Body of pancreas (tissue), 4 donors: Measurements from ENCODE around the gene FAM177A1. TPM values are rescaled to one million over a fixed set of nuclear protein-coding genes. Genes with fewer than 3 reads are reported as not detected.

ENCODE experiments used
- ATAC-seq: fragments of 150-250 bp; one replicate; pipeline ENCODE4 v1.9.1; 2016
- DNase-seq, 4 donors: peaks; one replicate each; pipeline ENCODE4 v3.0.0-alpha.2; 2019
- H3K27ac ChIP-seq, 4 donors: fragments of 200-600 bp; sonication (generic); 1 replicate in 3 of 4; 2 replicates in 1 of 4; pipeline versions ENCODE4 v1.5.1 to v1.6.1; 2016 to 2019; ENCODE audit warnings: mild to moderate bottlenecking in 1 of 4, mixed read lengths in 1 of 4, moderate library complexity in 1 of 4
- H3K27me3 ChIP-seq, 2 donors: fragments of 200-600 bp; sonication (generic); one replicate each; pipeline ENCODE4 v1.6.0; 2016; ENCODE audit warnings: mild to moderate bottlenecking in 1 of 2
- H3K36me3 ChIP-seq, 2 donors: fragments of 200-600 bp; sonication (generic); replicated peaks in 1 of 2; 2 replicates each; pipeline ENCODE4 v1.5.1; 2016; ENCODE audit warnings: low read depth in 2 of 2; ENCODE audit not compliant: insufficient read depth in 1 of 2
- H3K4me1 ChIP-seq: fragments of 200-600 bp; sonication (generic); one replicate; pipeline ENCODE4 v1.6.0; 2016
- H3K4me3 ChIP-seq, 2 donors: fragments of 200-600 bp; sonication (generic); 1 replicate in 1 of 2; 2 replicates in 1 of 2; pipeline ENCODE4 v1.5.1; 2016 to 2019
- H3K9me3 ChIP-seq, 3 donors: fragments of 200-600 bp; sonication (generic); 1 replicate in 2 of 3; 2 replicates in 1 of 3; pipeline ENCODE4 v1.5.1; 2016
- POLR2A ChIP-seq, 3 donors: fragments of 450-650 bp; IDR thresholded peaks; one replicate each; pipeline ENCODE4 v1.6.1; 2016; ENCODE audit warnings: antibody characterized with exemption in 3 of 3, mild to moderate bottlenecking in 2 of 3
- WGBS, 2 donors: methylation state at CpG; one replicate each; pipeline ENCODE4 v1.1.5; 2017; 5-methylcytosine and 5-hydroxymethylcytosine counted together
- intact Hi-C: fragments of 100-400 bp; cut with DNase I; formaldehyde crosslinking; loops from one replicate; pipeline ENCODE4 v1.15.1; 2023
- total RNA-seq, 2 donors: library from RNA; depleted of rRNA; stranded (reverse); fragments of >200 nt; gene quantifications; one replicate each; pipeline ENCODE4 v1.1.0, GENCODE V29; 2016
- TF ChIP-seq, protein P1 (sequence below), 7 experiments: fragments of 450-650 bp in 4 of 7; fragments of 200-600 bp in 3 of 7; sonication (generic) in 3 of 7; IDR thresholded peaks; one replicate each; pipeline ENCODE4 v1.5.1; 2016 to 2019; ENCODE audit warnings: antibody characterized with exemption in 7 of 7

Gene FAM177A1
- total RNA-seq, 2 donors from 2014 or later = 11.5 to 22.3 TPM

DNA sequence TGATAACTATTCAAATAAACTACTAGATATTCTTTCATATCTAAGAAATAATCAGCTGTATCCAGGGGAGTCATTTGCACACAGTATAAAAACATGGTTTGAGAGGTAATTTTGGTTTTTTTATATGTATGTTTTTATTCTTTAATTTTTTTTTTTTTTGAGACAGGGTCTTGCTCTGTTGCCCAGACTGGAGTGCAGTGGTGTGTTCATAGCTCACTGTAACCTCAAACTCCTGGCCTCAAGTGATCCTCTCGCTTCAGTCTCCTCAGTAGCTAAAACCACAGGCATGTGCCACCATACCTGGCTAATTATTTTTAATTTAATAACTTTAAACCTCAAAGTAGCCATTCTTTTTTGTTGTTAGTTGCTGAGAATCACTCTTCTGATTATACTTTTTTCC, 78.1 kb downstream of the FAM177A1 start:
- H3K27ac ChIP-seq = no peak overlapping the region
- no peak for DNase-seq
- no peaks in the 10 kb centered on the region for H3K36me3 ChIP-seq
- H3K4me1 ChIP-seq = peaks cover 25% of the 10 kb centered on the region
- H3K9me3 ChIP-seq = no peaks in the 10 kb centered on the region
- H3K27me3 ChIP-seq = no peaks in the 10 kb centered on the region
- no peak overlapping the region for H3K4me3 ChIP-seq
- no peak for ATAC-seq
- 100% methylated on average over 1 of the region's 1 CpG for WGBS, 2 donors
- intact Hi-C loops = no loop called here
- TF ChIP-seq, protein P1, sequence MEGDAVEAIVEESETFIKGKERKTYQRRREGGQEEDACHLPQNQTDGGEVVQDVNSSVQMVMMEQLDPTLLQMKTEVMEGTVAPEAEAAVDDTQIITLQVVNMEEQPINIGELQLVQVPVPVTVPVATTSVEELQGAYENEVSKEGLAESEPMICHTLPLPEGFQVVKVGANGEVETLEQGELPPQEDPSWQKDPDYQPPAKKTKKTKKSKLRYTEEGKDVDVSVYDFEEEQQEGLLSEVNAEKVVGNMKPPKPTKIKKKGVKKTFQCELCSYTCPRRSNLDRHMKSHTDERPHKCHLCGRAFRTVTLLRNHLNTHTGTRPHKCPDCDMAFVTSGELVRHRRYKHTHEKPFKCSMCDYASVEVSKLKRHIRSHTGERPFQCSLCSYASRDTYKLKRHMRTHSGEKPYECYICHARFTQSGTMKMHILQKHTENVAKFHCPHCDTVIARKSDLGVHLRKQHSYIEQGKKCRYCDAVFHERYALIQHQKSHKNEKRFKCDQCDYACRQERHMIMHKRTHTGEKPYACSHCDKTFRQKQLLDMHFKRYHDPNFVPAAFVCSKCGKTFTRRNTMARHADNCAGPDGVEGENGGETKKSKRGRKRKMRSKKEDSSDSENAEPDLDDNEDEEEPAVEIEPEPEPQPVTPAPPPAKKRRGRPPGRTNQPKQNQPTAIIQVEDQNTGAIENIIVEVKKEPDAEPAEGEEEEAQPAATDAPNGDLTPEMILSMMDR (IDR thresholded peaks at IDR 0.05) = no peak
- no peak for TF ChIP-seq POLR2A (IDR thresholded peaks at IDR 0.05)

Other genes with a start within 250 kb of the FAM177A1 start
- gene BAZ1A, start 170.9 kb upstream of the FAM177A1 start, total RNA-seq = 10 to 100 TPM; 10.5 to 18.2 TPM
- gene SRP54, start 63.3 kb upstream of the FAM177A1 start, total RNA-seq = 10 to 100 TPM; 38.2 to 61.5 TPM
- 10 to 100 TPM in 1 of 2 donors, 1 to 10 TPM in 1; 4.3 to 20.0 TPM for gene PPP2R3C, start 75.7 kb downstream of the FAM177A1 start, total RNA-seq
- 10 to 100 TPM; 12.5 to 21.8 TPM for gene PRORP, start 76.3 kb downstream of the FAM177A1 start, total RNA-seq
- gene PSMA6, start 246.1 kb downstream of the FAM177A1 start, total RNA-seq = 10 to 100 TPM; 39.6 to 43.1 TPM